GM18907 (cell line): ENCODE measurements around the gene CFAP74.
A peak's percentile ranks its signal among the peaks of the same experiment; 100 is the strongest.

ENCODE experiments used
- ATAC-seq: cut with Tn5 transposase; IDR thresholded peaks from one replicate; pipeline ENCODE4 v1.9.1; 2021; ENCODE audit warnings: mild to moderate bottlenecking, moderate library complexity; ENCODE audit not compliant: unreplicated experiment

CFAP74 gene

GRCh38 chr1:1901641-1902294 is 101.8 kb downstream of the CFAP74 start:
- ATAC-seq, result no peak

GRCh38 chr1:1900883-1901640 is 102.5 kb downstream of the CFAP74 start:
- no peak for ATAC-seq

- no peak for ATAC-seq
Observed at GRCh38 chr1:1899967-1900327, 103.6 kb downstream of the CFAP74 start.

GRCh38 chr1:1899266-1899966 is 104.2 kb downstream of the CFAP74 start:
- ATAC-seq, result no peak

GRCh38 chr1:1898246-1898933 is 105.2 kb downstream of the CFAP74 start:
- no peak for ATAC-seq

GRCh38 chr1:1895456-1896336 is 107.9 kb downstream of the CFAP74 start:
- no peak for ATAC-seq

GRCh38 chr1:1895060-1895418 is 108.5 kb downstream of the CFAP74 start:
- ATAC-seq, result no peak

- no peak for ATAC-seq
Observed at GRCh38 chr1:1894354-1895059, 109.1 kb downstream of the CFAP74 start.

- no peak for ATAC-seq
Observed at GRCh38 chr1:1893997-1894353, 109.6 kb downstream of the CFAP74 start.

- no peak for ATAC-seq
Observed at GRCh38 chr1:1893291-1893985, 110.1 kb downstream of the CFAP74 start.

- ATAC-seq, result no peak
Observed at GRCh38 chr1:1892763-1893120, 110.8 kb downstream of the CFAP74 start.

GRCh38 chr1:1892079-1892762 is 111.4 kb downstream of the CFAP74 start:
- no peak for ATAC-seq

GRCh38 chr1:1891349-1892078 is 112.1 kb downstream of the CFAP74 start:
- ATAC-seq, result peak; percentile 21

- peak; percentile 64 for ATAC-seq
Observed at GRCh38 chr1:1890506-1891348, 112.9 kb downstream of the CFAP74 start, which contains the start of gene GNB1. TSS of gene GNB1 (minus strand) at chr1:1891087. CDS start at chr1:1825453, 65,634 bp downstream.

- peak; percentile 23 for ATAC-seq
Observed at GRCh38 chr1:1889847-1890505, 113.6 kb downstream of the CFAP74 start.

GRCh38 chr1:1889090-1889750 is 114.4 kb downstream of the CFAP74 start:
- ATAC-seq, result no peak
